GM21576 (cell line): Measurements from ENCODE around the gene SRSF8.
"Not testable (repeated sequence)": the region's sequence is repeated elsewhere in the genome, so short reads cannot be mapped to it uniquely, and the experiment has no call there.

Source experiments
- ATAC-seq: cut with Tn5 transposase; IDR thresholded peaks from one replicate; pipeline ENCODE4 v1.9.1; 2021; ENCODE audit warnings: mild to moderate bottlenecking, moderate library complexity; ENCODE audit not compliant: unreplicated experiment

The SRSF8 gene

GRCh38 chr11:95093548-95093947 lies 26.8 kb downstream of the SRSF8 start:
- peak; percentile 18 for ATAC-seq

- peak; percentile 91 for ATAC-seq
These were observed 29.3 kb downstream of the SRSF8 start for GRCh38 chr11:95095858-95096587.

- no peak for ATAC-seq
These were observed 30.5 kb downstream of the SRSF8 start for GRCh38 chr11:95097209-95097608.

- no peak for ATAC-seq
These were observed 32.1 kb downstream of the SRSF8 start for GRCh38 chr11:95098826-95099225.

GRCh38 chr11:95100191-95100648 lies 33.5 kb downstream of the SRSF8 start:
- ATAC-seq = no peak

GRCh38 chr11:95100856-95101507 lies 34.3 kb downstream of the SRSF8 start:
- no peak for ATAC-seq

- ATAC-seq = no peak
These were observed 35.2 kb downstream of the SRSF8 start for GRCh38 chr11:95101935-95102334.

GRCh38 chr11:95102733-95103132 lies 36.0 kb downstream of the SRSF8 start:
- ATAC-seq = no peak

GRCh38 chr11:95103701-95104100 lies 37.0 kb downstream of the SRSF8 start:
- ATAC-seq = no peak

- no peak for ATAC-seq
These were observed 37.6 kb downstream of the SRSF8 start for GRCh38 chr11:95104121-95104830.

GRCh38 chr11:95104856-95105255 lies 38.1 kb downstream of the SRSF8 start:
- ATAC-seq = no peak

GRCh38 chr11:95108159-95108611 lies 41.5 kb downstream of the SRSF8 start:
- ATAC-seq = no peak

- no peak for ATAC-seq
These were observed 42.2 kb downstream of the SRSF8 start for GRCh38 chr11:95108671-95109551.

- ATAC-seq = not testable (repeated sequence)
These were observed 44.8 kb downstream of the SRSF8 start for GRCh38 chr11:95111471-95111870.

GRCh38 chr11:95111923-95112540 lies 45.3 kb downstream of the SRSF8 start:
- no peak for ATAC-seq

GRCh38 chr11:95115597-95115996 lies 48.9 kb downstream of the SRSF8 start:
- no peak for ATAC-seq

GRCh38 chr11:95119361-95120060 lies 52.8 kb downstream of the SRSF8 start:
- ATAC-seq = no peak
